GM06990 (cell line): Measurements from ENCODE around the gene CHADL.

Source experiments
- DNase-seq: peaks from one replicate; pipeline ENCODE4 v3.0.0-alpha.2; 2011; ENCODE audit not compliant: insufficient read length; ENCODE audit errors: extremely low read depth
- H3K27me3 ChIP-seq: replicated peaks from 2 replicates; pipeline ENCODE4 v1.6.0; 2011; ENCODE audit warnings: low read length; ENCODE audit not compliant: control insufficient read depth, insufficient read depth
- H3K36me3 ChIP-seq: 2 replicates; pipeline ENCODE4 v1.5.1; 2011; ENCODE audit warnings: low read length; ENCODE audit not compliant: control insufficient read depth, insufficient read depth
- H3K4me3 ChIP-seq: replicated peaks from 2 replicates; pipeline ENCODE4 v1.5.1; 2011; ENCODE audit warnings: low read depth, mild to moderate bottlenecking, control low read depth, low read length
- CTCF ChIP-seq: IDR thresholded peaks from 2 replicates; pipeline ENCODE4 v1.5.1; 2011; ENCODE audit warnings: low read length, control low read depth, mild to moderate bottlenecking, inconsistent platforms; ENCODE audit not compliant: insufficient read depth, poor library complexity, severe bottlenecking

The CHADL gene

GRCh38 chr22:41285441-41285819 is 44.7 kb upstream of the CHADL start:
- H3K4me3 ChIP-seq = peak overlapping the region; percentile 94
- DNase-seq = peak; percentile 88
- peaks cover 7% of the 10 kb centered on the region for H3K36me3 ChIP-seq
- H3K27me3 ChIP-seq = no peaks in the 10 kb centered on the region
- TF ChIP-seq CTCF = no peak

GRCh38 chr22:41284465-41284864 is 43.7 kb upstream of the CHADL start:
- TF ChIP-seq CTCF = no peak
- Histone ChIP-seq H3K36me3 (peaks cover 10% of the 10 kb centered on the region), H3K27me3 (no peaks in the 10 kb centered on the region), H3K4me3 (peak overlapping the region; percentile 94)
- DNase-seq = no peak

- Histone ChIP-seq H3K4me3 (no peak overlapping the region), H3K27me3 (no peaks in the 10 kb centered on the region), H3K36me3 (peaks cover 16% of the 10 kb centered on the region)
- no peak for DNase-seq
- no peak for TF ChIP-seq CTCF
Measured at GRCh38 chr22:41280854-41281253, 40.1 kb upstream of the CHADL start.

- TF ChIP-seq CTCF = no peak
- no peak for DNase-seq
- H3K4me3 ChIP-seq = no peak overlapping the region
- no peaks in the 10 kb centered on the region for H3K27me3 ChIP-seq
- peaks cover 16% of the 10 kb centered on the region for H3K36me3 ChIP-seq
Measured at GRCh38 chr22:41280065-41280464, 39.3 kb upstream of the CHADL start.

- no peak for DNase-seq
- Histone ChIP-seq H3K27me3 (no peaks in the 10 kb centered on the region), H3K36me3 (peaks cover 38% of the 10 kb centered on the region), H3K4me3 (no peak overlapping the region)
- no peak for TF ChIP-seq CTCF
Measured at GRCh38 chr22:41274856-41275255, 34.1 kb upstream of the CHADL start.

GRCh38 chr22:41273128-41273527 is 32.4 kb upstream of the CHADL start:
- H3K4me3 ChIP-seq = no peak overlapping the region

More at GRCh38 chr22:41273128-41273527, 32.4 kb upstream of the CHADL start:
- TF ChIP-seq CTCF = no peak
- Histone ChIP-seq H3K27me3 (no peaks in the 10 kb centered on the region), H3K36me3 (peaks cover 43% of the 10 kb centered on the region)
- DNase-seq = no peak
